HG02678 (cell line): ENCODE measurements around the gene C19orf25.
"Not testable (repeated sequence)": the region's sequence is repeated elsewhere in the genome, so short reads cannot be mapped to it uniquely, and the experiment has no call there.

ENCODE experiments used
- ATAC-seq: cut with Tn5 transposase; IDR thresholded peaks from one replicate; pipeline ENCODE4 v1.9.1; 2021; ENCODE audit warnings: mild to moderate bottlenecking, moderate library complexity; ENCODE audit not compliant: unreplicated experiment

Gene C19orf25

DNA sequence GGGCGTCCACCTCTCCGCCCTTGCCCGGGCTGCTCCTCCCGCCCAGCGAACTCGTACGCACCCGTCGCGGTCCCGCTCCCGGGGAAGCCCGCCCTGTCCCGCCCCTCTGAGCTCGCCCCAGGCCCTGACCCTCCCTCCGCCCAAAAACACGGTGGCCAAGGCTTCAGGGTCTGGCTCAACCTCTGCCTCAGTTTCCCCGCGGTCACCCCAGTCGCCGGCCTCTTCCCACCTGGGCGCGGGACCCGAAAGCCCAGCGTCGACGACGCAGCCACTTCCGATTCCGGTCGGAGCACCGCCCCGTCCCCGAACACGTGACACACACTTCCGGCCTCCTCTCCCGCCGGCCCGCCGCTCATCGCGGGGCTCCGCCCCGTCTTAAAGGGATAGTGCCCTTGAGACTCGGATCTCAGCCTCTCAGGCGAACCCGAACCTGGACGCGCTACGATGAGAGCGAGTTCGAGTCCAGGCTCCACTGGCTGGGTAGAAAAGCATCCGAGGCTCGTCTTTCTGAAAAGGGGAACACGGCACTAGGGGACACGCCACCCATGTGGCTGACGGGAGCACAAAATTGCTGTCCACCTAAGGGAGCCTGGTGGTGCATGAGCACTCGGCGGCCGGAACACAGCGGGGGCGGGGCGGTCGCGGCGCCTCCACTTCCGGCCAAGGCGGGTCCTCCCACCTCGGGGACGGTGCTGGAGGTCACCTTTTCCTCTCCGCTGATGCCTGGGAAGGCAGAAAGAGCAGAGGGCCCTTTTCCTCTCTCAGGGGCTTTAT is at the start of gene C19orf25:
TSS of gene C19orf25 (minus strand) at position 282 of the 774 bp plus-strand sequence. CDS start 312 bp downstream, outside the sequence.
- ATAC-seq, result peak; percentile 88

DNA sequence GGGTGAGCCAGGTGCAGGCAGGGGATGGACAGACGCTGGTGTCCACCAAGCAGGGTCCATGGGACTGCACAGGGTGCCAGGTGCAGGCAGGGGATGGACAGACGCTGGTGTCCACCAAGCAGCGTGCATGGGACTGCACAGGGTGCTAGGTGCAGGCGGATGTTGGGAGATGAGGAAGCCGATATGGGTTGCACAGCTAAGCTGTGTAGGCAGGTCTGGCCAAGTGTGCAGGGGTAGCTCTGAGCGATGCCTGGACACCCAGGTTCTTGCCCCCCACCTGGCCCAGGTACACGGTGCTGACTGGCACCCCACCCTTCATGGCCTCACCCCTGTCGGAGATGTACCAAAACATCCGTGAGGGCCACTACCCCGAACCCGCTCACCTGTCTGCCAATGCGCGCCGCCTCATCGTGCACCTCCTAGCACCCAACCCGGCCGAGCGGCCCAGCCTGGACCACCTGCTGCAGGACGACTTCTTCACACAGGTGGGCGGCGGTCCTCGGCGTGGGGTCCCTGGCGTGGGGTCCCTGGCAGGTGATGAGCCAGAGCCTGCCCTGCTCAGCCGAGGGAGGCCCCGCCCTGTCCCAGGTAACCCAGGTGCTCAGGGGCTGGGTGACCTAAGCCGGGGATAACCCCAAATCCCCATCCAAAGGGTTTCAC is 48.8 kb upstream of the C19orf25 start:
- no peak for ATAC-seq

DNA sequence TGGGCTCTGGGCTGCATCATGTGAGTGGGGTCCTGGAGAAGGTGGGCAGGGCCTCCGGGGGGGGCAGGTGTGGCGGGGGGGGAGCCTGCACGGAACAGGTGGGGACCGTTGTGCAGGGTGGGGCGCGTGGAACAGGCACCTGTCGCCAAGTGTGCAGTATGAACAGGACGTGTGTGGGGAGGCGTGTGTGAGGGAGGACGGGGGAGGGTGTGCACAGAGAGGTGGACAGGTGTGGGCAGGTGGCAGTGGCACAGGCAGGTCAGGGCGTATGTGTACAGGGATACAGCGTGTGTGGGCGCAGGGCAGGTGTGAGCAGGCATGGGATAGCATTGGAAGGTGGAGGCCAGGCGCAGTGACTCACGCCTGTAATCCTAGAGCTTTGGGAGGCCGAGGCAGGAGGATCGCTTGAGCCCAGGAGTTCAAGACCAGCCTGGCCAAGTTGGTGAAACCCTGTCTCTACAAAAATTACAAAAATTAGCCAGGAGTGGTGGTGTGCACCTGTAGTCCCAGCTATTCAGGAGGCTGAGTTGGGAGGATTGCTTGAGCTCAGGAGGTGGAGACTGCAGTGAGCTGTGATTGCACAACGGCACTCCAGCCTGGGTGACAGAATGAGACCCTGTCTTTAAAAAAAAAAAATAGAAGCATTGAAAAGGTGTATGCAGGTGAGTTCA is 48.1 kb upstream of the C19orf25 start:
- ATAC-seq, result no peak

DNA sequence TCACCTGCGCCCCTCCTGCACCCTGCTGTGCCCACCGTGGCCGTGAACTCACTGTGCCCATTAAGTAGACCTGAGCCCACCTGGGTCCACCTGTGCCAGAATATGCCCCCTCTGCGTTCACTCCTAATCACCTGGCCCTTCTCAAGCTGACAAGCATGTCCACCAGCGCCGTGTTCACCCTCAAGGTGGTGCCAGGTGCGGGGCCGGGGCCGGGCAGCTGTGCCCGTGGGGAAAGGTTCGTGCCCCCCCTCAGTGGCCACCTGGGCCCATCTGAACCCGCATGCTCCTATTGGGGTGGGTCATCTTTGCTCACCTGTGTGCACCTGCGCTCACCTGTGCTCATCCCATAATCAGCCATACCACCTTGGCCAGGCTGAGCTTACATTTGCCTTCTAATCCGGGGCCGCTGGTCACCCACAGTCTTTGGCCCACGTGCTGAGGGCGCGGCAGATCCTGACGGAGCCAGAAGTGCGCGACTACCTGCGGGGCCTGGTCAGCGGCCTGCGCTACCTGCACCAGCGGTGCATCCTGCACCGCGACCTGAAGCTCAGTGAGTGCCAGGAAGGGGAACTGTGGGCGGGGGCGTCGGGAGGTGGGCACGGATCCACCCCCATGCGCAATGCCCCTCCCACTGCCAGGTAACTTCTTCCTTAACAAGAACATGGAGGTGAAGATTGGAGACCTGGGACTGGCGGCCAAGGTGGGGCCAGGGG is 47.2 kb upstream of the C19orf25 start:
- no peak for ATAC-seq

DNA sequence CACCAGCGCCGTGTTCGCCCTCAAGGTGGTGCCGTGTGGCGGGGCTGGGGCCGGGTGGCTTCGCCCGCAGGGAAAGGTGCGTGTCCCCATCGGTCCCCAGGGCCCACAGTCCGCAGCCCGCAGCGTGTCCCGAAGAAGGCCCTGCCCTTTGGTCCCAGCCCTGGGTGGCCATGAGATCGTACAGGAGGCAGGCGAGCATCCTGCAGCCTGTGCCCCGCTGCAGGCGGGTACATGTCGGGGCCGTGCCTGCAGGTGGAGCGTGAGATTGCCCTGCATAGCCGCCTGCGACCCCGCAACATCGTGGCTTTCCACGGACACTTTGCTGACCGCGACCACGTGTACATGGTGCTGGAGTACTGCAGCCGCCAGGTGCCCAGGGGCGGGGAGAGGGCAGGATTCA is 46.3 kb upstream of the C19orf25 start:
- ATAC-seq, result no peak

DNA sequence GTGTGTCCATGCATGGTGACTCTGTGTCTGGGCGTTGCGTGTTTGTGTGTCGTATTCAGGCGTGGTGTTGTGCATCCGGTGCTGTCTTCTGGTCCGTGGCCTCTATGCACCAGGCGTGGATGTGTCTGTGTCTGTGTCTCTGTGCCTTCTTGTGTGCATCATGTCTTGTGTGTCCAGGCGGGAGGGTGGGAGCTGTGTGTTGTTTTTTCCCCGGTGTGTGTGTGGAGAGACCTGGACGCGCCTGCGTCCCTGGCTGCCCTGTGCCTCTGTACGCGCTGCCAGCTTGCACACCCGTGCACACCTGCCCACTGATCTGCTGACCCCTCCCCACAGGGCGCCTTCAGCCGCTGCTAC is 45.9 kb upstream of the C19orf25 start:
- no peak for ATAC-seq

DNA sequence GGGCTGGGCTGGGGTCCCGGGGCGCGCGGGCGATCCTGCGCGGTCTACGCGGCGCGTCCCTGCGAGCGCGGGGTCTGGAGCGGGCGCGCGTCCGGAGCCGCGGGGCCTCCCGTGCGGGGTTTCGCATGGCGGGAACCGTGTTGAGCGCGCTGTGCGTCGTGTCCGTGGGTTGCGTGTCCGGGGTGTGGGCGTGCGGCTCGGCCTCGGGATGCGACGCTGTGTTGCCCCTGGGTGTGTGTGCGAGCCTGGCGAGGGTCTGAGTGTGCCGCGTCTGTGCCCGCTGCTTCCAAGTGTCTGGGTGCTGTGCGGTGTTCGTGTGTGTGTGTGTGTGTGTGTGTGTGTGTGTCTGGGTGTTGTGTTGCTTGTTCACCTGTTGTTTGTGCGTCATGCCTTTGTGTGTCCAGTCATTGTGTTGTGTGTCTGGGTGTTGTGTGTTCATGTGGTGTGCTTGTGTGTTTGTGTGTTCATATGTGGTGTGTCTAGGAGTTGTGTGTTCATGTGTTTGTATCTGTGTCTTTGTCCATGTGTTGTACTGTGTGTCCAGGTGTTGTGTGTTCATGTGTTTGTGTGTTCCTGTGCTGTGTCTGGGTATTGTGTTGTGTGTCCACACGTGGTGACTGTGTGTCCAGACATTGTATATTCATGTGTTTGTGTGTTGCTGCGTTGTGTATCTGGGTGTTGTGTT is 45.4 kb upstream of the C19orf25 start:
- ATAC-seq, result no peak

DNA sequence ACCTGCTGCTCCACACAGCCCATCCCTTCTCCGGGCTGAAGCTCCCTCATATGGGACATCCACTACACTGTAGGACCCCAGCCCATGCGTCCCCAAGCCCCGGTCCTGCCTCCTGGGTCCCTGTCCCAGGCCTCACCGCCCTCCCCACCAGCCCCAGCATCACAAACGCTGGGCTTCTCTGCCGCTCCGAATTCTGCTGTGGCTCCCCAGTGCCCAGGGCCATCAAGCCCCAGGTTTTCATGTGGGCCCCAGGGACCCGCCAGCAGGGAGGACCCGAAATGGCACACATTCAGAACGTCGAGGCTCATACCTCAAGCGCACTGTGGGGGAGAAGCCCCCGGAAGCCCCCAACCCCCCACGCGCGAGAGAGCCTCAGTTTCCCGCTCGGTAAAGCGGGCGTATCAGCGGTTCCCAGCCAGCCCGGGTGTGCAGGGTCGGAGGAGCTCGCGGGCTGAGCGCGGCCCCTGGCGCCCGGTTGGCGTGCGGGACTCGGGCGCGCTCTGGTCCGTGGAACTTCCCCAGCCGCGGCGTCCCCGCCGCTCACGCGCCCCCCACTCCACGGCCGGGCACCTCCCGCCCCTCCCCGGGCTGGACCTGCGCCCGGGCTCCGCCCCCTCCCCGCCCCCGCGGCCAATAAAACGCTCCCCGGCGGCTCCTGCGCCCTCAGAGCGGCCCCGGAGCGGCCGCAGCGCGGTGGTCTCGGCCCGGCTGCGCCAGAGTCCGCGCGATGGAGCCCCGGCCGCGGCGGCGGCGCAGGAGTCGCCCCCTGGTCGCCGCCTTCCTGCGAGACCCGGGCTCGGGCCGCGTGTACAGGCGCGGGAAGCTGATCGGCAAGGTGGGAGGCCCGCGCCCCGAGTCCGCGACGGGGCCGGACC is 44.6 kb upstream of the C19orf25 start, which contains the start of gene PLK5:
TSS of gene PLK5 (plus strand) at position 666 of the 875 bp plus-strand sequence. CDS start 2,920 bp downstream, outside the sequence.
- ATAC-seq, result no peak

DNA sequence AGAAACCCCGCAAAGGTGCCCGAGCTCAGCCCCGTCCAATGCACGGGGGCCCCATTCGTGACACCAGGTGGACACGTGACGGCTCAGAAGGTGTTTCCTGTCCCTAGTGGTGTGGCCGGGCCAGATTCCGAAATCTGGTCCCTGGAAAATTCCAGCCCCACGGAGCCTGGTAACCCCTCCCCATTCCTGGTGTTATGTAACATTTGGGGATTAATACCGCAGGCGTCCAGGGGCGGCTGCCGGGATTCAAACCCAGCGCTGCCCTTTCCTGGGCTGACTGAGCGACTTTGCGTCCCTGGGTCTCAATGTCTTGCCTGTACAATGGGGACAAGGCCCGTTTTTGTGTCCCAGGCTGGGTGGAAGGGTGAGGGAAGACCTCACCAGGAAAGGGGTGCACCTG is 43.8 kb upstream of the C19orf25 start:
- ATAC-seq, result no peak

DNA sequence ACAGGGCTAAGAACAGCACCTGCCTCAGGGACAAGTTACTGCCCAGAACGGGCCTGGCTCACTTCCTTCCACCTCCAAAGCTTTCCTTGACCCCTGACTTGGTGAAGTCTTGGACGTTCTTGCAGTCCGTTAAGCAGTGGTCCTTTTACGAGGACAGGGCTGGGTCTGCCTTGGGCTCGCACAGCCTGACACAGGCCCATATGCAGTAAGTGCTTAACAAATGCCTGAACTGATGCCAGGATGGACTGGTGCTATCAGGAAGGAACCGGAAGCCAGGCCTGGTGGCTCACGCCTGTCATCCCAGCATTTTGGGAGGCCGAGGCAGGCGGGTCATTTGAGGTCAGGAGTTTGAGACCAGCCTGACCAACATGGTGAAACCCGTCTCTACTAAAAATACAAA is 43.0 kb upstream of the C19orf25 start:
- no peak for ATAC-seq

DNA sequence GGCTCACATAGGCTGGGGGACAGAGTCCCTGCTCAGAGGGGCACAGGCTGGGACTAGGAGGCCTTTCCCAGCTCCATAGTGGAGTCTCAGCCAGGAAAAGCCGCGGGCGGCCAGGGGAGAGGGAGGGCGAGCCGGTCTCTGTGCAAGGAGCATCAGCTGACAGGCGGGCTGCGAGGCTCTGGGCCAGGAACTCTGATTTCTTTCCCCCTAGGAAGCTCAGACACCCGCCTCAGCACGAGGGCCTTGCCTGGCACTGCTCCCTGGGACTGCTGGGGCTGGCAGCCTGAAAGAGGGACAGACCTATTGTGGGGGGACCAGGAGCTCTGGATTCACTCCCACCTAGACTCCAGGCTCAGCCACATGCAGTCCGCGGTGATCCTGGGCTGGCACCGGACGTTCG is 42.6 kb upstream of the C19orf25 start:
- no peak for ATAC-seq

DNA sequence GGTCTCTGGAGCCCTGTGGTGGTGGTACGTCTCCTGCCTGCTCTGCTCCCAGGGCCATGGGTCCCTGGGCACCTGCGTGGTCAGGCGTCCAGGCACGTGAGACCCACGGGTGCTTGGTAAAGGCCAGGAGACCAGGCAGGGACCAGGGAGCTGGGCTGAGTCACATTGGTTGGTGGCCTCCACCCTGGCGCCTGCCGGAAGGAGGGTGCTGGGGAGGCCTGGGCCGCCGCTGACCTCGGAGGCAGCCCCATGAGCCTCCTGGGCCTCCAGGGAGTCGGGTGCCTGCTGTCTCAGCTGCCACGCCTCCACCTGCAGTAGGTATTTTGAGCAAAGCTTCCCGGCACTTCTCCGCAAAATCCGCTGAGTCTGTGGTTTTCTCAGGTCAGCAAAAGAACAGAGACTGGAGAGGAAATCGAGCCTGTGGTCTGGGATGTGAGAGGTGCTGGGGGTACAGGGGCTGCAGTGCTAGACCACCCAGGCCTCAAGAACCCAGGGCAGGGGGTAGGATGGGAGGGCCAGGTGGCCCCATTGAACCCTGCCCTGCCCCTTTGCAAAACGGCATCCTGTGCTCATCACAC is 41.3 kb upstream of the C19orf25 start:
- no peak for ATAC-seq

DNA sequence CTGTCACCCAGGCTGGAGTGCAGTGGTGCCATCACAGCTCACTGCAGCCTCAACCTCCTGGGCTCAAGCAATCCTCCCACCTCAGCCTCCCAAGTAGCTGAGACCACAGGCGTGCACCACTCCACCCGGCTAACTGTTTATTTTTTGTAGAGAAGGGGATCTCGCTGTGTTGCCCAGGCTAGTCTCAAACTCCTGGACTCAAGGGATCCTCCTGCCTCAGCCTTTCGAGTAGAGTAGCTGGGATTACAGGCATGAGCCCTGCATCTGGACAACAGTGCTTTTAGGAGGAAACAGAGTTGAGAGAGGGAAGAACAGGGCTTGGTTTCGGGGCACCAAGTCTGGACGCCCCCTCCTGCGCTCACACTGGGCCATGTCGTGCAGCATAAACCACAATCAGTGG is 40.8 kb upstream of the C19orf25 start:
- not testable (repeated sequence) for ATAC-seq

DNA sequence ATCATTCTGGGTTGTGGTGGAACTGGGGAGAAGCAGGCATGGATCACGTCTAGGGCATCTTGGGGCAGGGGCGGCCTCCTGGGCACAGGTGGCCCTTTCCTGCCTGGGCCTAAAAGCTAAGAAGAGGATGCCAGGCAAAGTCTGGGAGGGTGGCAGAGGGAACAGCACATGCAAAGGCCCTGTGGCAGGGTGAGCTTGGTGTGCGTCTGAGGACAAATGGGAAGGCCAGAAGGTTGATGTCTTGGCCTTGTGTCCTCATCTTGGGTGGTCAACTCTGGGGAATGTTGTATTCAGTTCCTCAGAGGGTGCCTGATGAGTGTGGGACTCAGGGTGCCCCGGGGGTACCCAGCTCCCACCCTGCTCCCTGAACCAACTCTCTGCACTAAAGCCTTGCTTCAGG is 39.5 kb upstream of the C19orf25 start:
- no peak for ATAC-seq

DNA sequence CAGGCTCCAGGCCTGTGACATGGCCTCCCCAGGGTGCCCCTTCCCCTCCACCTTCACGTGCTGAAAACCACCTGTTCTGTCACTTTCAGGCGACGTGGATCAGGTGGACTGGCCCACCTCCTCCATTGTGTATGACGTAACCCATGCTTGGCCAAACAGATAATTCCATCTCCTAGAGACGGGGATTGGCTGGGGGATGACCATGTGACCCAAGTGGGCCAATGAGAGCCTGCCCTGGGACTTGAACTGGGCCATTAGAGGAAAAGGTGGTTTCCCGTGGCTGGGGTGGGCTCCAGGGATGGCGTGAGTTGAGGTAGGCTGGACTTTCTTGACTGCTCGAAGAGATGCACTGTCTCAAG is 37.4 kb upstream of the C19orf25 start:
- ATAC-seq, result no peak

DNA sequence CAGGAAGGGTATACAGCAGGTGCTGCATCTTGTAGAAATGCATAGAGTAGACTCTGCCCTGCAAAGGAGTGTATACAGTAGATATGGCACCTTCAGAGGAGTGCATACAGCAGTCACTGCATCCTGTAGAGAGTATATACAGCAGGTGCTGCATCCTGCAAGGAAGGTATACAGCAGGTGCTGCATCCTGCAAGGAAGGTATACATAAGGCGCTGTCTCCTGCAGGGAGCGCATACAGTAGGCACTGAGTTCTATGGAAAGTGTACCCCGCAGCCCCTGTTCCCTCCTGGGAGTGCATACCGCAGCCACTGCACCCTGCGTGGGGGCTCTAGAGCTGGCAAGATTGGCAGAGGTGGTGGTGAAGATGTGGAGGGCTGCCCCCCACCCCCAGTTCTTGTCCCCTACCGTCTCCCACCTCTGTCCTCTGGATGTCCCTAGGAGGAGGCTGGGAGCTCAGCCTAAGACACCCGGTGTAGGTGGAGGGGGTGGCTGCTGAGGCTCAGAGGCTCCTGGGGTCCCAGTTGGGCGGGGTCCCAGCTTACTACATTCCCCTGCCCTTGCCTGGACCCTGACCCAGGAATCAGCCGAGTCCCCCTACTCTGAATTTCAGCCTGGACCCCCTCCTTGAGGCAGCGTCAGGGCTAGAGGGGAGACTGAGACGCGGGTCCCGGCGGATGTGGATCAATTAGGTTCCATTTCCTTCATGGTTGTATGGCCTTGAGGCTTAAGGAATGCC is 36.1 kb upstream of the C19orf25 start:
- ATAC-seq, result no peak

DNA sequence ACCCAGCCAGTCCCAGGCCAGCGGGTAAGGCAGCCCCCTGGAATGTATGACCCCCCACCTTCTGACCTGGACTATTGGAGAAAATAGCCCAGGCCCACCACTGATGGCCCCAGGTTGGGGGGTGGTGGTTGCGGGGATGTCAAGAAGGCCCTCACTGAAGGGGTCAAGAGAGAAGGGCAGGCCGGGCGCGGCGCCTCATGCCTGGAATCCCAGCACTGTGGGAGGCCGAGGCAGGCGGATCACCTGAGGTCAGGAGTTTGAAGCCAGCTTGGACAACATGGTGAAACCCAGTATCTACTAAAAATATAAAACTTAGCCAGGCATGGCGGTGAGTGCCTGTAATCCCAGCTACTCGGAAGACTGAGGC is 35.3 kb upstream of the C19orf25 start:
- ATAC-seq, result no peak

DNA sequence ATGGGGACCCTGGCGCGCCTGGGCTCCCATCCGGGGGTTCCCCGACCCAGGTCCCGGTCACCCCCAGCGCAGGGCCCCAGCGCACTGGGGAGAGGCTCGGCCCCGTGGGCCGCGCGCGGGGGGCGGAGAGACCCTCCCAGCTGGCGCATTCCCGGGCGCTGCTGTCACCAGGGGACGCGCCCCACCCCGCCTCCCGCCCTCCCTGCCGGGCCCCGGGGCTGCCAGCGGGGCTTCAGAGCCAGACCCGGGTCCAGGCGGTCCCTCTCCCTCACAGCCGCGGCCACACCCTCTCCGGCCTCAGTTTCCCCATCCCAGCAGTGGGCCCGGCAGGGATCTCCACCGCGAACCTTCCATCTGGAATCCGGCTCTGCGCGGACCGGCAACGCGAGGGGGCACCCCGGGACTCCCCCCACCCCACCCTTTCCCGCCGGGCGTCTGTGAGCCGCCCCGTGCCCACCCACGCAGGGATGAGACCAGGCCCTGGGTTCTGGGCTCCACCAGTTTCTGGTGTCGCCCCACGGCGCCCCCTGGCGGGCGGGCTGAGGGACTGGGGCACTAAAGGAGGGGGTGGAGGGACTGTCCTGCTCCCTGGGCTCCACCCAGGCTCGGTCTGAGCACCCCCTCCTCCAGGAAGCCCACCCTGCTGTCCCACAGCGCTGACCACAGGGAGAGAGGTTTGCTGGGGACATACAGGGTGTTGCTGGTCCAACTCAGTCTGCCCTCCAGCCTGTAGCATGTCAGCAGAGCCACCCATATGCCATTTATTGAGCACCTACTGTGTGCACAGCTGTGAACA is 34.7 kb upstream of the C19orf25 start:
- no peak for ATAC-seq
